GM12878 (cell line): ENCODE measurements around the gene DACH1. TPM values are rescaled to one million over a fixed set of nuclear protein-coding genes. Genes with fewer than 3 reads are reported as not detected.

ENCODE experiments used
- ATAC-seq: fragments of 200-7000 bp; cut with Tn5 transposase; 3 replicates; pipeline ENCODE4 v1.9.1; 2020; ENCODE audit warnings: mild to moderate bottlenecking, moderate library complexity
- BruUV-seq: library from RNA; stranded (reverse); fragments of 400-500 nt; replicated peaks from 2 replicates; lab custom pipeline; 2021; lab: Mats Ljungman, UMichigan
- CTCF ChIA-PET: fragments of 300-600 bp; sonication (Branson Sonifier 250); formaldehyde crosslinking; extraction: SDS; loops from one replicate; lab custom pipeline; 2021; ENCODE audit warnings: inconsistent platforms; lab: Yijun Ruan, JAX
- POLR2A ChIA-PET: fragments of 350-600 bp; formaldehyde crosslinking; extraction: SDS; loops from one replicate; lab custom pipeline; 2021; ENCODE audit warnings: inconsistent platforms; lab: Charles Lee
- RAD21 ChIA-PET: fragments of 300-600 bp; sonication (Branson Sonifier 250); formaldehyde crosslinking; loops from one replicate; lab custom pipeline; 2023; ENCODE audit warnings: antibody characterized with exemption; ENCODE audit not compliant: unreplicated experiment; lab: Charles Lee
- SMC1A ChIA-PET: fragments of 300-600 bp; sonication (Branson Sonifier 250); formaldehyde crosslinking; loops from one replicate; lab custom pipeline; 2023; ENCODE audit not compliant: unreplicated experiment, uncharacterized antibody; lab: Charles Lee
- DNase-seq: peaks from one replicate; pipeline ENCODE4 v3.0.0-alpha.2; 2011; ENCODE audit warnings: low read depth, low spot score
- FAIRE-seq: peaks from 3 replicates; lab custom pipeline; 2011; peaks lifted over from hg19 to GRCh38; lab: Jason Lieb, UNC
- H2AFZ ChIP-seq: 2 replicates; pipeline ENCODE4 v1.6.0; 2011; ENCODE audit warnings: low read depth, low read length, control low read depth; ENCODE audit not compliant: control insufficient read depth
- H3K27ac ChIP-seq: 2 replicates; pipeline ENCODE4 v1.5.1; 2011; ENCODE audit warnings: control low read depth; ENCODE audit not compliant: control insufficient read depth, insufficient read depth
- H3K27me3 ChIP-seq, 2 experiments: replicated peaks in 1 of 2; 2 replicates each; pipeline versions ENCODE4 v1.6.0 to v1.6.1; 2011; ENCODE audit warnings: low read length in 1 of 2; ENCODE audit not compliant: control insufficient read depth in 2 of 2, insufficient read depth in 2 of 2
- H3K36me3 ChIP-seq, 2 experiments: 2 replicates each; pipeline ENCODE4 v1.5.1; 2011; ENCODE audit warnings: low read length in 1 of 2; ENCODE audit not compliant: control insufficient read depth in 2 of 2, insufficient read depth in 2 of 2
- H3K4me1 ChIP-seq: 2 replicates; pipeline ENCODE4 v1.6.1; 2011; ENCODE audit warnings: mild to moderate bottlenecking, low read length, moderate library complexity, mixed read lengths; ENCODE audit not compliant: control insufficient read depth, insufficient read depth
- H3K4me2 ChIP-seq: 2 replicates; pipeline ENCODE4 v1.6.0; 2011; ENCODE audit warnings: control low read depth; ENCODE audit not compliant: control insufficient read depth, insufficient read depth
- H3K4me3 ChIP-seq: fragments of 200-600 bp; sonication (generic); 2 replicates; pipeline ENCODE4 v1.5.1; 2016
- H3K79me2 ChIP-seq: 2 replicates; pipeline ENCODE4 v1.6.0; 2011; ENCODE audit warnings: low read length; ENCODE audit not compliant: control insufficient read depth, insufficient read depth
- H3K9ac ChIP-seq: 2 replicates; pipeline ENCODE4 v1.8.0; 2011; ENCODE audit warnings: low read length, control low read depth, mixed read lengths; ENCODE audit not compliant: control insufficient read depth, insufficient read depth
- H3K9me3 ChIP-seq: replicated peaks from 3 replicates; pipeline ENCODE4 v1.5.1; 2011; ENCODE audit warnings: mild to moderate bottlenecking, low read length; ENCODE audit not compliant: control insufficient read depth, insufficient read depth
- H4K20me1 ChIP-seq: 2 replicates; pipeline ENCODE4 v1.6.0; 2011; ENCODE audit not compliant: control insufficient read depth, insufficient read depth
- ATF7 ChIP-seq: fragments of 450-650 bp; IDR thresholded peaks from 2 replicates; pipeline ENCODE4 v1.6.1; 2016; ENCODE audit warnings: low read depth, mild to moderate bottlenecking
- BHLHE40 ChIP-seq, 2 experiments: fragments of 450-650 bp in 1 of 2; IDR thresholded peaks; 2 replicates each; pipeline ENCODE4 v1.6.1; 2011 to 2017; ENCODE audit warnings: low read depth in 2 of 2, borderline replicate concordance in 1 of 2, improper control_type of control experiment in 1 of 2, low read length in 1 of 2, mild to moderate bottlenecking in 1 of 2
- CBFB ChIP-seq: IDR thresholded peaks from 2 replicates; pipeline ENCODE4 v1.6.1; 2016; ENCODE audit warnings: antibody characterized with exemption, low read depth
- EZH2 ChIP-seq: IDR thresholded peaks from 2 replicates; pipeline ENCODE4 v1.6.1; 2012; ENCODE audit warnings: low read depth, mild to moderate bottlenecking, control low read depth, inconsistent platforms, low read length, borderline replicate concordance; ENCODE audit not compliant: control insufficient read depth
- FOXM1 ChIP-seq: IDR thresholded peaks from 2 replicates; pipeline ENCODE4 v1.6.1; 2012; ENCODE audit warnings: low read depth, mild to moderate bottlenecking, inconsistent platforms, low read length, moderate library complexity
- GABPA ChIP-seq: IDR thresholded peaks from 2 replicates; pipeline ENCODE4 v1.6.1; 2014; ENCODE audit warnings: antibody characterized with exemption, low read depth, mild to moderate bottlenecking, inconsistent platforms
- KLF5 ChIP-seq: fragments of 450-650 bp; IDR thresholded peaks from 2 replicates; pipeline ENCODE4 v1.6.1; 2014; ENCODE audit warnings: mild to moderate bottlenecking; ENCODE audit not compliant: partially characterized antibody
- MTA3 ChIP-seq: IDR thresholded peaks from 2 replicates; pipeline ENCODE4 v1.6.1; 2012; ENCODE audit warnings: low read length, inconsistent platforms, borderline replicate concordance
- NRF1 ChIP-seq: conservative IDR thresholded peaks from 2 replicates; pipeline ENCODE4 v1.6.1; 2011; ENCODE audit warnings: mild to moderate bottlenecking, low read depth, low read length, improper control_type of control experiment
- PAX8 ChIP-seq: fragments of 450-650 bp; IDR thresholded peaks from 2 replicates; pipeline ENCODE4 v1.6.1; 2017; ENCODE audit warnings: mild to moderate bottlenecking, moderate library complexity
- RBBP5 ChIP-seq: fragments of 200-600 bp; sonication (generic); conservative IDR thresholded peaks from 2 replicates; pipeline ENCODE4 v1.6.1; 2016
- SIN3A ChIP-seq: IDR thresholded peaks from 2 replicates; pipeline ENCODE4 v1.6.1; 2012; ENCODE audit warnings: low read depth, low read length, improper control_type of control experiment
- SMC3 ChIP-seq: IDR thresholded peaks from 2 replicates; pipeline ENCODE4 v1.6.1; 2011; ENCODE audit warnings: low read length, improper control_type of control experiment, borderline replicate concordance
- SPI1 ChIP-seq: IDR thresholded peaks from 2 replicates; pipeline ENCODE4 v1.6.1; 2011; ENCODE audit warnings: low read depth, mild to moderate bottlenecking, low read length, moderate library complexity, borderline replicate concordance; ENCODE audit not compliant: insufficient read depth
- TARDBP ChIP-seq: IDR thresholded peaks from 2 replicates; pipeline ENCODE4 v1.6.1; 2016; ENCODE audit warnings: borderline replicate concordance
- TCF7 ChIP-seq: IDR thresholded peaks from 2 replicates; pipeline ENCODE4 v1.6.1; 2014; ENCODE audit warnings: antibody characterized with exemption, borderline replicate concordance
- ZNF274 ChIP-seq: IDR thresholded peaks from one replicate; pipeline ENCODE4 v1.8.0; 2011; ENCODE audit not compliant: insufficient read length, insufficient read depth
- WGBS: methylation state at CpG from one replicate; pipeline ENCODE4 v1.1.6; 2016; ENCODE audit warnings: low lambda C conversion rate; ENCODE audit not compliant: insufficient replicate concordance, insufficient coverage; ENCODE audit errors: missing lambda C conversion rate; 5-methylcytosine and 5-hydroxymethylcytosine counted together
- in situ Hi-C: fragments of 300-500 bp; cut with MboI; formaldehyde crosslinking; loops from 9 replicates; pipeline ENCODE4 v1.14.3; 2018; ENCODE audit warnings: mixed read lengths
- intact Hi-C: fragments of 100-400 bp; cut with micrococcal nuclease; formaldehyde crosslinking; loops from one replicate; pipeline ENCODE4 v1.14.2; 2022; ENCODE audit not compliant: unreplicated experiment
- polyA plus RNA-seq, 11 experiments: library from polyadenylated mRNA; depleted of rRNA in 4 of 11; unstranded in 6 of 11; stranded (reverse) in 5 of 11; fragments of >200 nt; fragmentation: Nextera tagmentation in 4 of 11; fragmentation: Illumina TruSeq in 1 of 11; extraction: Ambion mirVana in 4 of 11; extraction: Trizol in 1 of 11; gene quantifications; 1 replicate in 1 of 11; 2 replicates in 10 of 11; pipeline versions ENCODE4 v1.2.1 to v1.2.3, GENCODE V29; 2011 to 2016; ENCODE audit warnings: inconsistent platforms in 2 of 11, missing spikeins in 2 of 11, low read depth in 1 of 11
- total RNA-seq, 4 experiments: library from RNA; depleted of rRNA in 3 of 4; stranded (reverse); fragments of >200 nt in 3 of 4; fragmentation: Illumina TruSeq in 1 of 4; extraction: Trizol in 1 of 4; gene quantifications; 2 replicates each; pipeline versions ENCODE4 v1.2.1 to v1.2.3, GENCODE V29; 2013 to 2021
- TF ChIP-seq, protein P1 (sequence below): fragments of 450-650 bp; IDR thresholded peaks from 2 replicates; pipeline ENCODE4 v1.6.1; 2016; ENCODE audit warnings: mild to moderate bottlenecking, moderate library complexity, borderline replicate concordance
- TF ChIP-seq, protein P2 (sequence below): fragments of 450-650 bp; IDR thresholded peaks from 2 replicates; pipeline ENCODE4 v1.6.1; 2017; ENCODE audit warnings: mild to moderate bottlenecking

DACH1 gene
- total and polyA plus RNA-seq, 10 of the 15 experiments (the other 5 are each of a cell fraction or from before 2014, with no cell fraction given): 0.05 TPM; not detected in 9

GRCh38 chr13:71759651-71760511 is 107.1 kb downstream of the DACH1 start (continued):
- TF ChIP-seq FOXM1 (no peak), NRF1 (no peak), TCF7 (no peak), RBBP5 (no peak), EZH2 (no peak), TARDBP (no peak), ATF7 (no peak), SMC3 (no peak), ZNF274 (no peak)

DNA sequence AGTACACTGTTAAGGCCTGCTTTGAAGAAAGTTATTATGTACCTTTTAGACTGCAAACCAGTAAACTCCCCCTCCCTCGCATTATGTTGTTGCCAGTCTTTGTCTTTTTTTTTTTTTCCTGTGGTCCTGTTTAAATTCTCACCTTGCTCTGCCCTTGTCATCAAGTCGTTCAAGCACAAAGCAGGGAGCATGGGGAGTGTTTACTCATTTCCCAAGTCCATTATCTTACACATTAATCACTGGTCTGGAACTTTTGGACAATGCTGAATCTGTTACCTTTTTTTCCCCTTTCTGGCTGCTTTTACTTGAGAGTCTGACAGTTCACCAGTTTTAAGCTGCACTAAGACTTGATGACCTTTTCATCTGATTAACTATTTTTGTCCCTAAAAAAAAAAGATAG is 108.2 kb downstream of the DACH1 start:
- in situ Hi-C loops: no loop called here
- RAD21 ChIA-PET: no interaction called here
- H3K36me3 ChIP-seq: no peaks in the 10 kb centered on the region
- intact Hi-C loops: no loop called here
- H3K9me3 ChIP-seq: no peaks in the 10 kb centered on the region
- H4K20me1 ChIP-seq: no peaks in the 10 kb centered on the region
- WGBS: 23% methylated on average over 2 of the region's 2 CpGs
- H3K4me2 ChIP-seq: no peak overlapping the region
- no peak overlapping the region for H3K27ac ChIP-seq
- H3K79me2 ChIP-seq: no peaks in the 10 kb centered on the region
- no TSS peak for BruUV-seq
- SMC1A ChIA-PET: no interaction called here
- CTCF ChIA-PET: interaction anchor here (0.9 to 1.0 kb wide), 2 partner anchors 9 to 86 kb away, joined by 3 read pairs; no protein-coding TSS in a partner anchor
- H3K9ac ChIP-seq: no peak overlapping the region
- ATAC-seq: no peak
- no peak for DNase-seq
- no peaks in the 10 kb centered on the region for H3K27me3 ChIP-seq
- H3K4me3 ChIP-seq: no peak overlapping the region
- FAIRE-seq: no peak
- POLR2A ChIA-PET: no interaction called here
- H2AFZ ChIP-seq: no peak overlapping the region
- no peaks in the 10 kb centered on the region for H3K4me1 ChIP-seq
- no peak for TF ChIP-seq PAX8
- TF ChIP-seq SPI1: no peak
- no peak for TF ChIP-seq GABPA
- no peak for TF ChIP-seq MTA3
- TF ChIP-seq TCF7: no peak
- no peak for TF ChIP-seq KLF5
- no peak for TF ChIP-seq SIN3A
- TF ChIP-seq, protein P1, sequence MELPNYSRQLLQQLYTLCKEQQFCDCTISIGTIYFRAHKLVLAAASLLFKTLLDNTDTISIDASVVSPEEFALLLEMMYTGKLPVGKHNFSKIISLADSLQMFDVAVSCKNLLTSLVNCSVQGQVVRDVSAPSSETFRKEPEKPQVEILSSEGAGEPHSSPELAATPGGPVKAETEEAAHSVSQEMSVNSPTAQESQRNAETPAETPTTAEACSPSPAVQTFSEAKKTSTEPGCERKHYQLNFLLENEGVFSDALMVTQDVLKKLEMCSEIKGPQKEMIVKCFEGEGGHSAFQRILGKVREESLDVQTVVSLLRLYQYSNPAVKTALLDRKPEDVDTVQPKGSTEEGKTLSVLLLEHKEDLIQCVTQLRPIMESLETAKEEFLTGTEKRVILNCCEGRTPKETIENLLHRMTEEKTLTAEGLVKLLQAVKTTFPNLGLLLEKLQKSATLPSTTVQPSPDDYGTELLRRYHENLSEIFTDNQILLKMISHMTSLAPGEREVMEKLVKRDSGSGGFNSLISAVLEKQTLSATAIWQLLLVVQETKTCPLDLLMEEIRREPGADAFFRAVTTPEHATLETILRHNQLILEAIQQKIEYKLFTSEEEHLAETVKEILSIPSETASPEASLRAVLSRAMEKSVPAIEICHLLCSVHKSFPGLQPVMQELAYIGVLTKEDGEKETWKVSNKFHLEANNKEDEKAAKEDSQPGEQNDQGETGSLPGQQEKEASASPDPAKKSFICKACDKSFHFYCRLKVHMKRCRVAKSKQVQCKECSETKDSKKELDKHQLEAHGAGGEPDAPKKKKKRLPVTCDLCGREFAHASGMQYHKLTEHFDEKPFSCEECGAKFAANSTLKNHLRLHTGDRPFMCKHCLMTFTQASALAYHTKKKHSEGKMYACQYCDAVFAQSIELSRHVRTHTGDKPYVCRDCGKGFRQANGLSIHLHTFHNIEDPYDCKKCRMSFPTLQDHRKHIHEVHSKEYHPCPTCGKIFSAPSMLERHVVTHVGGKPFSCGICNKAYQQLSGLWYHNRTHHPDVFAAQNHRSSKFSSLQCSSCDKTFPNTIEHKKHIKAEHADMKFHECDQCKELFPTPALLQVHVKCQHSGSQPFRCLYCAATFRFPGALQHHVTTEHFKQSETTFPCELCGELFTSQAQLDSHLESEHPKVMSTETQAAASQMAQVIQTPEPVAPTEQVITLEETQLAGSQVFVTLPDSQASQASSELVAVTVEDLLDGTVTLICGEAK: no peak
- TF ChIP-seq, protein P2, sequence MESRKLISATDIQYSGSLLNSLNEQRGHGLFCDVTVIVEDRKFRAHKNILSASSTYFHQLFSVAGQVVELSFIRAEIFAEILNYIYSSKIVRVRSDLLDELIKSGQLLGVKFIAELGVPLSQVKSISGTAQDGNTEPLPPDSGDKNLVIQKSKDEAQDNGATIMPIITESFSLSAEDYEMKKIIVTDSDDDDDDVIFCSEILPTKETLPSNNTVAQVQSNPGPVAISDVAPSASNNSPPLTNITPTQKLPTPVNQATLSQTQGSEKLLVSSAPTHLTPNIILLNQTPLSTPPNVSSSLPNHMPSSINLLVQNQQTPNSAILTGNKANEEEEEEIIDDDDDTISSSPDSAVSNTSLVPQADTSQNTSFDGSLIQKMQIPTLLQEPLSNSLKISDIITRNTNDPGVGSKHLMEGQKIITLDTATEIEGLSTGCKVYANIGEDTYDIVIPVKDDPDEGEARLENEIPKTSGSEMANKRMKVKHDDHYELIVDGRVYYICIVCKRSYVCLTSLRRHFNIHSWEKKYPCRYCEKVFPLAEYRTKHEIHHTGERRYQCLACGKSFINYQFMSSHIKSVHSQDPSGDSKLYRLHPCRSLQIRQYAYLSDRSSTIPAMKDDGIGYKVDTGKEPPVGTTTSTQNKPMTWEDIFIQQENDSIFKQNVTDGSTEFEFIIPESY: no peak
- TF ChIP-seq BHLHE40 (IDR thresholded peaks at IDR 0.05; ENCODE audit: borderline replicate concordance in 1 of 2, low read depth in 2 of 2, low read length in 1 of 2): no peak
- no peak for TF ChIP-seq CBFB
